Measurements from ENCODE around the gene MASP1.

GRCh38 chr3:187281191-187281714 lies 10.3 kb downstream of the MASP1 start:
- TF ChIP-seq, protein P1, sequence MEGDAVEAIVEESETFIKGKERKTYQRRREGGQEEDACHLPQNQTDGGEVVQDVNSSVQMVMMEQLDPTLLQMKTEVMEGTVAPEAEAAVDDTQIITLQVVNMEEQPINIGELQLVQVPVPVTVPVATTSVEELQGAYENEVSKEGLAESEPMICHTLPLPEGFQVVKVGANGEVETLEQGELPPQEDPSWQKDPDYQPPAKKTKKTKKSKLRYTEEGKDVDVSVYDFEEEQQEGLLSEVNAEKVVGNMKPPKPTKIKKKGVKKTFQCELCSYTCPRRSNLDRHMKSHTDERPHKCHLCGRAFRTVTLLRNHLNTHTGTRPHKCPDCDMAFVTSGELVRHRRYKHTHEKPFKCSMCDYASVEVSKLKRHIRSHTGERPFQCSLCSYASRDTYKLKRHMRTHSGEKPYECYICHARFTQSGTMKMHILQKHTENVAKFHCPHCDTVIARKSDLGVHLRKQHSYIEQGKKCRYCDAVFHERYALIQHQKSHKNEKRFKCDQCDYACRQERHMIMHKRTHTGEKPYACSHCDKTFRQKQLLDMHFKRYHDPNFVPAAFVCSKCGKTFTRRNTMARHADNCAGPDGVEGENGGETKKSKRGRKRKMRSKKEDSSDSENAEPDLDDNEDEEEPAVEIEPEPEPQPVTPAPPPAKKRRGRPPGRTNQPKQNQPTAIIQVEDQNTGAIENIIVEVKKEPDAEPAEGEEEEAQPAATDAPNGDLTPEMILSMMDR (IDR thresholded peaks at IDR 0.05; ENCODE audit: low read length): no peak
- TF ChIP-seq EZH2 (IDR thresholded peaks at IDR 0.05; ENCODE audit: borderline replicate concordance, low read length): no peak
